IMR-90 (cell line): ENCODE measurements around the gene MINDY2. TPM values are rescaled to one million over a fixed set of nuclear protein-coding genes. Genes with fewer than 3 reads are reported as not detected.
A peak's percentile ranks its signal among the peaks of the same experiment; 100 is the strongest.

Source experiments
- ATAC-seq: fragments of 200-7000 bp; cut with Tn5 transposase; 2 replicates; pipeline ENCODE4 v1.9.1; 2020; ENCODE audit warnings: low read depth, mild to moderate bottlenecking, moderate library complexity
- BruUV-seq: library from RNA; stranded (reverse); fragments of 400-500 nt; replicated peaks from 2 replicates; lab custom pipeline; 2021; lab: Mats Ljungman, UMichigan
- CTCF ChIA-PET: fragments of 300-600 bp; formaldehyde crosslinking; extraction: SDS; loops from one replicate; lab custom pipeline; 2021; ENCODE audit warnings: antibody characterized with exemption; lab: Yijun Ruan, JAX
- POLR2A ChIA-PET: fragments of 300-600 bp; sonication (Branson Sonifier 250); formaldehyde crosslinking; loops from one replicate; lab custom pipeline; 2022; ENCODE audit warnings: antibody characterized with exemption; ENCODE audit not compliant: unreplicated experiment; lab: Charles Lee
- DNase-seq: peaks from one replicate; pipeline ENCODE4 v3.0.0; 2013
- H2AFZ ChIP-seq: replicated peaks from 2 replicates; pipeline ENCODE3; 2013; ENCODE audit warnings: low read length, mild to moderate bottlenecking; ENCODE audit not compliant: poor library complexity
- H2AK5ac ChIP-seq: 2 replicates; pipeline ENCODE4 v1.6.1; 2013; ENCODE audit warnings: low read depth, low read length, inconsistent platforms
- H2AK9ac ChIP-seq: replicated peaks from 2 replicates; pipeline ENCODE3; 2013; ENCODE audit warnings: mild to moderate bottlenecking, low read depth, low read length, moderate library complexity; ENCODE audit not compliant: poor library complexity
- H2BK120ac ChIP-seq: 2 replicates; pipeline ENCODE4 v1.6.1; 2013; ENCODE audit warnings: low read depth, low read length, inconsistent platforms
- H2BK15ac ChIP-seq: 3 replicates; pipeline ENCODE4 v1.6.1; 2013; ENCODE audit warnings: low read depth, low read length, inconsistent platforms
- H2BK20ac ChIP-seq: 2 replicates; pipeline ENCODE4 v1.6.1; 2013; ENCODE audit warnings: low read depth, mild to moderate bottlenecking, inconsistent platforms, low read length, moderate library complexity
- H2BK5ac ChIP-seq: 2 replicates; pipeline ENCODE4 v1.6.1; 2013; ENCODE audit warnings: mild to moderate bottlenecking, low read depth, low read length, inconsistent platforms; ENCODE audit not compliant: poor library complexity, severe bottlenecking
- H3K14ac ChIP-seq: replicated peaks from 2 replicates; pipeline ENCODE4 v1.6.1; 2013; ENCODE audit warnings: low read depth, low read length, inconsistent platforms
- H3K18ac ChIP-seq: 2 replicates; pipeline ENCODE4 v1.6.1; 2013; ENCODE audit warnings: low read depth, low read length, control low read depth
- H3K23ac ChIP-seq: 2 replicates; pipeline ENCODE4 v1.6.1; 2013; ENCODE audit warnings: low read depth, low read length, inconsistent platforms
- H3K27ac ChIP-seq: 2 replicates; pipeline ENCODE4 v1.5.1; 2013; ENCODE audit warnings: mild to moderate bottlenecking, control low read depth, low read length; ENCODE audit not compliant: insufficient read depth
- H3K27me3 ChIP-seq: 2 replicates; pipeline ENCODE4 v1.6.1; 2013; ENCODE audit warnings: low read length; ENCODE audit not compliant: control insufficient read depth, insufficient read depth
- H3K36me3 ChIP-seq: 2 replicates; pipeline ENCODE4 v1.6.1; 2013; ENCODE audit warnings: low read length, mixed read lengths; ENCODE audit not compliant: control insufficient read depth, insufficient read depth
- H3K4ac ChIP-seq: 2 replicates; pipeline ENCODE4 v1.6.1; 2013; ENCODE audit warnings: low read depth, low read length, inconsistent platforms
- H3K4me1 ChIP-seq: 2 replicates; pipeline ENCODE4 v1.6.1; 2013; ENCODE audit warnings: low read length, mixed read lengths; ENCODE audit not compliant: control insufficient read depth, insufficient read depth
- H3K4me2 ChIP-seq: 2 replicates; pipeline ENCODE4 v1.6.1; 2013; ENCODE audit warnings: low read depth, mild to moderate bottlenecking, control low read depth, low read length, moderate library complexity
- H3K4me3 ChIP-seq: 2 replicates; pipeline ENCODE4 v1.5.1; 2013; ENCODE audit warnings: low read depth, mild to moderate bottlenecking, control low read depth, low read length, moderate library complexity; ENCODE audit not compliant: insufficient read depth
- H3K56ac ChIP-seq: 2 replicates; pipeline ENCODE4 v1.6.1; 2013; ENCODE audit warnings: low read length, inconsistent platforms; ENCODE audit not compliant: insufficient read depth; ENCODE audit errors: extremely low read depth
- H3K79me1 ChIP-seq, 2 experiments: 2 replicates each; pipeline ENCODE4 v1.6.1; 2013; ENCODE audit warnings: low read length in 2 of 2, inconsistent platforms in 1 of 2, low read depth in 1 of 2
- H3K9ac ChIP-seq: 2 replicates; pipeline ENCODE4 v1.6.1; 2013; ENCODE audit warnings: low read depth, low read length, control low read depth
- H3K9me1 ChIP-seq: 2 replicates; pipeline ENCODE4 v1.6.1; 2013; ENCODE audit warnings: low read length, inconsistent platforms; ENCODE audit not compliant: insufficient read depth
- H3K9me3 ChIP-seq: 2 replicates; pipeline ENCODE4 v1.6.1; 2013; ENCODE audit warnings: low read length; ENCODE audit not compliant: control insufficient read depth, insufficient read depth
- H4K20me1 ChIP-seq: 2 replicates; pipeline ENCODE4 v1.6.1; 2013; ENCODE audit warnings: low read length, inconsistent platforms; ENCODE audit not compliant: insufficient read depth
- H4K5ac ChIP-seq: 2 replicates; pipeline ENCODE4 v1.6.1; 2013; ENCODE audit warnings: mild to moderate bottlenecking, low read depth, low read length, control low read depth
- H4K8ac ChIP-seq, 2 experiments: 2 replicates each; pipeline ENCODE4 v1.6.1; 2013; ENCODE audit warnings: low read depth in 2 of 2, low read length in 2 of 2, control low read depth in 1 of 2, inconsistent platforms in 1 of 2
- H4K91ac ChIP-seq: 2 replicates; pipeline ENCODE4 v1.6.1; 2013; ENCODE audit warnings: low read depth, low read length, inconsistent platforms; ENCODE audit not compliant: insufficient read depth
- ELK1 ChIP-seq: fragments of 150-350 bp; IDR thresholded peaks from 2 replicates; pipeline ENCODE4 v1.6.1; 2016; ENCODE audit warnings: low read depth, mild to moderate bottlenecking, low read length, moderate library complexity, borderline replicate concordance
- MAFK ChIP-seq: IDR thresholded peaks from 2 replicates; pipeline ENCODE4 v1.6.1; 2012; ENCODE audit warnings: low read depth, low read length, improper control_type of control experiment
- WGBS, 2 experiments: methylation state at CpG; one replicate each; pipeline versions ENCODE4 v1.1.5 to v1.1.7; 2013; ENCODE audit warnings: missing lambda C conversion rate in 2 of 2; ENCODE audit not compliant: insufficient read length in 1 of 2; ENCODE audit errors: extremely low coverage in 2 of 2; 5-methylcytosine and 5-hydroxymethylcytosine counted together
- dilution Hi-C: fragments of 300-500 bp; cut with HindIII; formaldehyde crosslinking; loops from one replicate; pipeline ENCODE4 v1.14.3; 2018; ENCODE audit warnings: low sequenced_read_pairs; ENCODE audit not compliant: unreplicated experiment
- in situ Hi-C: fragments of 300-500 bp; cut with MboI; formaldehyde crosslinking; loops from 3 replicates; pipeline ENCODE4 v1.14.3; 2019; ENCODE audit warnings: low sequenced_read_pairs, inconsistent platforms, mixed read lengths
- intact Hi-C: fragments of 100-400 bp; cut with micrococcal nuclease; formaldehyde crosslinking; loops from 2 replicates; pipeline ENCODE4 v1.10.0; 2022
- polyA plus RNA-seq, 3 experiments: library from polyadenylated mRNA; depleted of rRNA; stranded (reverse); fragments of >200 nt; gene quantifications; 2 replicates each; pipeline ENCODE4 v1.2.3, GENCODE V29; 2012; ENCODE audit warnings: low replicate concordance in 1 of 3
- total RNA-seq: library from RNA; depleted of rRNA; stranded (reverse); fragments of >200 nt; gene quantifications from 2 replicates; pipeline ENCODE4 v1.2.3, GENCODE V29; 2012

The MINDY2 gene
- total and polyA plus RNA-seq, 2 of the 4 experiments (the other 2 are of a cell fraction), result 4.0 to 9.3 TPM

GRCh38 chr15:58738046-58738707, 32.9 kb upstream of the MINDY2 start:
- no TSS peak for BruUV-seq
- Histone ChIP-seq H3K23ac (no peak overlapping the region), H2BK120ac (no peak overlapping the region), H3K4me2 (peak overlapping the region; percentile 48; the same call in 1 of the 2 replicates), H4K20me1 (peaks cover 83% of the 10 kb centered on the region), H3K9me1 (peaks cover 17% of the 10 kb centered on the region), H2AFZ (no peak overlapping the region), H3K4me1 (peaks cover 13% of the 10 kb centered on the region), H3K18ac (no peak overlapping the region), H3K4me3 (no peak overlapping the region), H4K8ac (no peak overlapping the region), H2BK15ac (no peak overlapping the region), H4K5ac (no peak overlapping the region), H3K27me3 (no peaks in the 10 kb centered on the region), H4K91ac (no peak overlapping the region), H2AK5ac (no peak overlapping the region), H3K36me3 (no peaks in the 10 kb centered on the region), H3K4ac (no peak overlapping the region), H2BK5ac (peak overlapping the region; percentile 15), H3K79me1 (peaks cover 0 to 77% of the 10 kb centered on the region in 2 experiments; a peak in 2 of 4 replicates), H3K9me3 (no peaks in the 10 kb centered on the region), H2BK20ac (no peak overlapping the region), H3K14ac (no peak overlapping the region), H3K9ac (no peak overlapping the region), H2AK9ac (no peak overlapping the region), H3K56ac (no peak overlapping the region), H3K27ac (no peak overlapping the region)
- no peak for TF ChIP-seq MAFK
- TF ChIP-seq ELK1, result no peak
- ChIA-PET POLR2A (no interaction called here), CTCF (interaction anchor here (0.7 kb wide), 1 partner anchor 621 kb away, joined by 3 read pairs; no protein-coding TSS in a partner anchor)
- in situ Hi-C loops (no loop called here), intact Hi-C loops (no loop called here), dilution Hi-C loops (no loop called here)
- no CpG with 5 or more reads among the region's 1 CpG for WGBS, 2 experiments
- ATAC-seq (no peak), DNase-seq (peak; percentile 49)
